Measurements from ENCODE around the gene RHOT1.
"Not testable (repeated sequence)": the region's sequence is repeated elsewhere in the genome, so short reads cannot be mapped to it uniquely, and the experiment has no call there.

RHOT1 gene

GRCh38 chr17:32124985-32125847, 17.1 kb upstream of the RHOT1 start:
- DNase-seq = no peak

- DNase-seq = no peak
These were observed 16.5 kb upstream of the RHOT1 start for GRCh38 chr17:32125848-32126153.

DNA sequence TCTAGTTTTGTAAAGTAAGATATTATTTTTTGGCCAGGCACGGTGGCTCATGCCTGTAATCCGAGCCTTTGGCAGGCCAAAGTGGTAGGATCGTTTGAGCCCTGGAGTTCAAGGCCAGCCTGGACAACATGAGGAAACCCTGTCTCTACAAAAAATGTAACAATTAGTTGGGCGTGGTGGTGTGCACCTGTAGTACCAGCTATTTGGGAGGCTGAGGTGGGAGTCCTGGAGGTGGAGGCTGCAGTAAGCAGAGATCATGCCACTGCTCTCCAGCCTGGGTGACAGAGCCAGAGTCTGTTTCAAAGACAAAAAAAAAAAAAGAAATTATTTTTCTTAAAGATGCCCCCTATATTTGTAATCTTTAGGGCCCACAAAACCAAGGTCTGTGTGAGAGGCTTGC, 16.0 kb upstream of the RHOT1 start:
- no peak for DNase-seq

DNA sequence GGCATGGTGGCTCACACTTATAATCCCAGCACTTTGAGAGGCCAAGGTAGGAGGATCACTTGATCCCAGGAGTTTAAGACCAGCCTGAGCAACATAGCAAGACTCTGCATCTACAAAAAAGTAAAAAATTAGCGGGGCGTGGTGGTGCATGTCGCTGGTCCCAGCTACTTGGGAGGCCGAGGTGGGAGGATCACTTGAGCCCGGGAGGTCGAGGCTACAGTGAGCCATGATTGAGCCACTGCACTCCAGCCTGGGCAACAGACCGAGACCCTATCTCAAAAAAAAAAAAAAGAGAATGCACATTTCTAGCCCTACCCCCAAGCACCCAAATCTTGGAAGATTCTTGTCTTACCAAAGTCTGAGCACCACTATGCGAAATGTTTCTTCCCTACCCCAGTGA, 15.6 kb upstream of the RHOT1 start:
- no peak for DNase-seq

DNA sequence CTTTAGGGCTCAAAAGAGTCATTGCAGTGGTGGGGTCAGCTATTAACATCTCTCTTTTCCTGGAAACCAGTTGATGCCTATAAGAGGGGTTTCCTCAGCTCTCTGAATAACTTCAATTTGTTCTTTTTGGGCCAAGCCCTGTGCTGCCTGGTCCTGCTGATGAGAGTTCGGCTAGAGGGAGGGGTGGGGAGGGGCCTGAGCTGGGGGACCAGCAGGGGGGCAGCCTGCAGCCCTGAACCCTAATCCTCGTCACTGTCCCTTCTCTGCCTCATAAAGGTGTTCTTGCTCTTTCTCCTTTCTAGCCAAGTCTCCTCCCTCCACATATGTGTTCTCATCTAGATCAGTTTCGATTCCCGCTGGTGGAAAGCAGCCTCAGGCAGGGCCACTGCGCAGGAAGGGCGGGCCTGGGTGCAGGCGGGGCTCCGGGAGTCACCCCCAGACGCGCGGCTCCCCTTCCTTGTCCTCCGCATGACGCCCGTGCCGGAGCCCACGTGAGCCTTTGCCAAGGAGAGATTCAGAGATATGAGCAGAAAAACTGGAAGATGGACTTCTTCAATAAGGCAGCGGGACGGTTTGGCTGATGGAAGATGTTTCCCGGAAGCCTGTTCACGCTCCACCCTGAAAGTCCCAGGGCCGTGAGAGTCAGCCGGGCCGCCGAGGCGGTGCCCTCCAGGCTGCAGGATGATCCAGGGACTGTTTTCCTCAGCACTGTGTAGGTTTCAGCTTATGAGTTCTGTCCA, 15.0 kb upstream of the RHOT1 start:
- DNase-seq = peak; percentile 90 to 92

DNA sequence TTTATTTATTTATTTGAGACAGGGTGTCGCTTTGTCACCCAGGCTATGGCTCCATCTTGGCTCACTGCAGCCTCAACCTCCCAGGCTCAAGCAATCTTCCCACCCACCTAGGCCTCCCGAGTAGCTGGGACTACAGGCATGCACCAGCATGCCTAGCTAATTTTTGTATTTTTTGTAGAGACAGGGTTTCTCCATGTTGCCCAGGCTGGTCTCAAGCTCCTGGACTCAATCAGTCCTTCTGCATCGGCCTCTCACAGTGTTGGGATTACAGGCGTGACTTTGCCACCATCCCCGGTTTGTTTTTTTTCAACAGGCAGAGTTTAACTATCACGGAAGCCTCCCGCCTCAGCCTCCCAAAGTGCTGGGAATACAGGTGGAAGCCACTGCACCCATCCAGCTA, 13.8 kb upstream of the RHOT1 start:
- DNase-seq = not testable (repeated sequence)

DNA sequence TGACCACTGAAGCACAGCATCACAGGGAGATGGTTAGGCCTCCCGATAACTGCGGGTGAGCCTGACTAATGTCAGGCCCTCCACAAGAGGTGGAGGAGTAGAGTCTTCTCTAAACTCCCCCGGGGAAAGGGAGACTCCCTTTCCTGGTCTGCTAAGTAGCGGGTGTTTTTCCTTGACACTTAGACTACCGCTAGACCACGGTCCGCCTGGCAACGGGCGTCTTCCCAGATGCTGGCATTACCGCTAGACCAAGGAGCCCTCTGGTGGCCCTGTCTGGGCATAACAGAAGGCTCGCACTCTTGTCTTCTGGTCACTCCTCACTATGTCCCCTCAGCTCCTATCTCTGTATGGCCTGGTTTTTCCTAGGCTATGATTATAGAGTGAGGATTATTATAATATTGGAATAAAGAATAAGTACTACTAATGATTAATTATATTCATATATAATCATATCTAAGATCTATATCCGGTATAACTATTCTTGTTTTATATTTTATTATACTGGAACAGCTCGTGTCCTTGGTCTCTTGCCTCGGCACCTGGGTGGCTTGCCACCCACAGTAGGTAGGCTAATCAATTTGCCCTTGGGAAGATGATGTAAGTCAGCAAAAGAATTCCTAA, 6.7 kb upstream of the RHOT1 start:
- not testable (repeated sequence) for DNase-seq

- DNase-seq = no peak
These were observed 5.4 kb upstream of the RHOT1 start for GRCh38 chr17:32136856-32137255.

DNA sequence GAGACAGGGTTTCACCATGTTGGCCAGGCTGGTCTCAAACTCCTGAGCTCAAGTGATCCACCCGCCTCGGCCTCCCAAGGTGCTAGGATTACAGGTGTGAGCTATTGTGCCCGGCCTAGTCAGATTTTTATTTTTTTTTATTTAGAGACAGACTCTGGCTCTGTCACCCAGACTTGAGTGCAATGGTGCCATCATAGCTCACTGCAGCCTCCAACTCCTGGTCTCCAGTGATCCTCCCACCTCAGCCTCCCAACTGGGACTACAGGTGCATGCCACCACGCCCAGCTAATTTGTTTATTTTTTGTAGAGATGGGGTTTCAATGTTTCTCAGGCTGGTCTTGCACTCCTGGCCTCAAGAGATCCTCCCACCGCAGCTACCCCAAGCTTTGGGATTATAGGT, 2.8 kb upstream of the RHOT1 start:
- DNase-seq = not testable (repeated sequence)

DNA sequence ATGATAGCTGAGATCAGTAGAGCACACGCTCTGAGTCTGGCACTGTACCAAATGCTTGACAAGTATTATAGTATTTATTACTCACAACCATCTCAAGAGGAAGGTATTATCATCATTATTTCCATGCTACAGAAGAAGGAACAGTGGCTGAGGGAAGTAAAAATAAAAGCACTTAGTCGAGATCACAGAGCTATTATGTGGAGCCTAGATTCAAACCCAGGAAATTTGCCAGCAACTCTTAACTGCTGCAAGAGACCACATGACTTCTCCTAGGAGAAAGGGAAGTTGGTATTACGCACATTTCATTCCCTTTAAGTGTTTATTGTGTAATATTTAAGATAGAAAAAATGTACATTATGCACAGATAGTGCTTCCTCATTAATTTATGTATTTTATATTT, 1.0 kb upstream of the RHOT1 start:
- peak; percentile 99 to 100 for DNase-seq

GRCh38 chr17:32141679-32142037, 644 bp upstream of the RHOT1 start:
- DNase-seq = no peak

GRCh38 chr17:32142857-32143526, 690 bp downstream of the RHOT1 start:
- peak; percentile 43 to 45 for DNase-seq

- DNase-seq = peak; percentile 43 to 46
These were observed 1.2 kb downstream of the RHOT1 start for GRCh38 chr17:32143527-32143870.

- DNase-seq = not testable (repeated sequence)
These were observed 2.1 kb downstream of the RHOT1 start for GRCh38 chr17:32144442-32144841.

GRCh38 chr17:32148351-32148750, 6.0 kb downstream of the RHOT1 start:
- no peak for DNase-seq

- no peak for DNase-seq
These were observed 8.1 kb downstream of the RHOT1 start for GRCh38 chr17:32150358-32150757.

- peak; percentile 80 to 89 for DNase-seq
These were observed 9.8 kb downstream of the RHOT1 start for GRCh38 chr17:32152130-32152529.

DNA sequence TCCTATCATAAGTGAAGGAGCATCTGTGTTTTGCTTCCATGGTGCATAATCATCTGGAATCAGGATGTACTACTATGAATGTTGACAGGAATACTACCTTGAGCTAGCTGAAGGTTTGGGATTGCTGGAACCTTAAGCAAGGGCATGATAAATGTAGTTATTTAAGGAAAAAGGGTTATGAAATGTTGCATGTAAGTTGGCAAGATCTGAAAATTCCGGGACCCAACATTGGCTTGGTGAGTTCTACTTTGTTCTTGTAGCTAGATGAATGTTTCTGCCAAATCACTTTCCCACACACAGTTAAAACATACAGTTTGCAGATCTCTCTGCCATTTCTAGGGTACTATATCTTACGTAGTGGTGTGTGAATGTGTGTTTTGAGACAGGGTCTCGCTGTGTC, 13.6 kb downstream of the RHOT1 start:
- DNase-seq = no peak

DNA sequence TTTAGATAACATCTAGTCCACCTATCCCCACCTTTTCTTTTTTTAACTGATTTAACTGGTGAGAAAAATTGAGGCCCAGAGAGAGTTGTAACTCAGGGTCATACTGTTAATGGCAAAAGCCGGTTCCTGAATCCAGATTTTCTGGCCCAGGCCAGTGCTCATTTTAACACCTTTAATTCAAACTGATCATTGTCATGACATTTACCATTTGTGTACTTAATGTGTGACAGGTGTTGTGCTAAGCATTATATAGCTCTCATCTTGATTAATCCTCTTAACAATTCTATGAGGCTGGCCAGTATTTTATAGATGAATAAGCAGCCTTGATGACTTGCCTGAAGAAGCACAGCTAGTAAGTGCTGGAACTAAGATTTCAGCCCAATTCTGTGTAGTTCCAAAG, 14.4 kb downstream of the RHOT1 start:
- no peak for DNase-seq

DNA sequence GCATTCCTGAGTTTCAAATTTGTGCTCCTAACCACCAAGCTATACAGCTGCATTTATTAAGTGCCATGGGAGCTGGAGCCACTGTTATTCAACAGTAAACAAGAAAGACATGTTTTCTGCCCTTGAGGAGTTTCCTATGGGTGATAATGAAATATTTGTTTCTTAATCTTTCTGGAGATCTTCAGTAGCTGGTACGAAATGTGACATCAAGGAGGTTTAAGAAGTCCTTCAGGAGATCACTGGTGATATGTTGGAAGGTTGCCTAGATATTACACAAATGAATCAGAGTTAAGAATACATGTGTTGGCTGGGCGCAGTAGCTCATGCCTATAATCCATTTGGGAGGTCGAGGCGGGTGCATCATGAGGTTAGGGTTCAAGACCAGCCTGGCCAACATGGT, 14.9 kb downstream of the RHOT1 start:
- DNase-seq = no peak

DNA sequence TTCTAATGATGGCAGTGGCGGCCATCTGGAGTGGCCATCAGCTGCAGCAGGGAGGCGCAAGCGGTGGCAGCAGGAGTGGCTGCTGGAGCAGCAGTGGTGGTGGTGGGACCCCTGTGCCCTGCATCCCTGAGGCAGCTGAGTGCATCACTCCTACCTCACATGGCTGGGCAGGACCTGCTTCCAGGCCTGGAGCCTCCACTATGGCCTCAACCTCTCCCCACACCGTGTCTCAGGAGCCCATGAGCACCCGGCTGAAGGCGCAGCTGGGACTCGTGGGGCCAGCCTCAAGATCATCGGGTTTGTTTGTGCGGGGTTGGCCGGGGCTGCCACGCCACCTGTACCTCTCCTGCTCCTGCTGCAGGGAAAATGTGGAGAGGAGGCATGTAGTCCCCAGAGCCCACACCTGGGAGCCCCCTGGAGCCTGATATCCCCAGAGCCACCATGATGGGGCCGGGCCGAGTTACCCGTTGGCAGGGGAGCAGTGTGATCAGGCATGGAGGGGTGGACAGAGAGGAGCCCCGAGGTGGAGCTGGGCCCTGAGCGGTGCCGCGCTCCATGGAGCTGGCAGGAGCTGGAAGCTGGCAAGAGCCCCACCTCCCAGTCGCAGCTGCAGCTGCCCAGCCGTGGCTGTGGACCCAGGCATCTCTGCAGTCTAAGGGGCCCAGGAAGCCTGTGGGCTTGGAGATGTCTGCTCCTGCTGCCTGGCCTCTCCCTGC, 16.7 kb downstream of the RHOT1 start:
- no peak for DNase-seq

- no peak for DNase-seq
These were observed 17.5 kb downstream of the RHOT1 start for GRCh38 chr17:32159586-32160438.

Measured in AML-193 (cell line).